H9 (cell line): ENCODE data around the gene BAMBI. TPM values are rescaled to one million over a fixed set of nuclear protein-coding genes. Genes with fewer than 3 reads are reported as not detected.
A peak's percentile ranks its signal among the peaks of the same experiment; 100 is the strongest.

ENCODE experiments used
- DNase-seq: peaks from one replicate; pipeline ENCODE4 v3.0.0-alpha.2; 2017
- H2AFZ ChIP-seq: one replicate; pipeline ENCODE4 v1.6.1; 2013; ENCODE audit warnings: mild to moderate bottlenecking, low read length, control low read depth, moderate library complexity
- H2AK5ac ChIP-seq: 2 replicates; pipeline ENCODE4 v1.6.1; 2013; ENCODE audit warnings: low read length, control low read depth, mixed read lengths; ENCODE audit not compliant: insufficient read length
- H2BK120ac ChIP-seq: one replicate; pipeline ENCODE4 v1.6.1; 2013; ENCODE audit warnings: low read depth, mild to moderate bottlenecking, low read length, control low read depth, inconsistent platforms; ENCODE audit not compliant: poor library complexity, severe bottlenecking
- H2BK12ac ChIP-seq: 2 replicates; pipeline ENCODE4 v1.6.1; 2013; ENCODE audit warnings: low read length, control low read depth, mixed read lengths, low read depth; ENCODE audit not compliant: insufficient read length
- H2BK15ac ChIP-seq: 2 replicates; pipeline ENCODE4 v1.6.1; 2013; ENCODE audit warnings: low read depth, low read length, control low read depth
- H2BK20ac ChIP-seq: one replicate; pipeline ENCODE4 v1.6.1; 2013; ENCODE audit warnings: low read depth, mild to moderate bottlenecking, low read length, control low read depth, inconsistent platforms; ENCODE audit not compliant: poor library complexity, severe bottlenecking
- H2BK5ac ChIP-seq: 2 replicates; pipeline ENCODE4 v1.6.1; 2013; ENCODE audit warnings: low read length, control low read depth, mixed read lengths; ENCODE audit not compliant: insufficient read length
- H3K14ac ChIP-seq: 2 replicates; pipeline ENCODE4 v1.6.1; 2013; ENCODE audit warnings: low read length, control low read depth; ENCODE audit not compliant: insufficient read depth
- H3K18ac ChIP-seq: 2 replicates; pipeline ENCODE4 v1.6.1; 2013; ENCODE audit warnings: low read depth, mild to moderate bottlenecking, mixed read lengths, low read length, control low read depth; ENCODE audit not compliant: insufficient read length
- H3K23ac ChIP-seq: 2 replicates; pipeline ENCODE4 v1.6.1; 2013; ENCODE audit warnings: low read length, control low read depth, mixed read lengths, low read depth; ENCODE audit not compliant: insufficient read length
- H3K23me2 ChIP-seq: 2 replicates; pipeline ENCODE4 v1.6.1; 2013; ENCODE audit warnings: low read depth, mild to moderate bottlenecking, mixed read lengths, low read length, control low read depth; ENCODE audit not compliant: insufficient read length, poor library complexity, severe bottlenecking
- H3K27ac ChIP-seq: 2 replicates; pipeline ENCODE4 v1.5.1; 2013; ENCODE audit warnings: low read length, control low read depth, mixed read lengths, low read depth; ENCODE audit not compliant: insufficient read length
- H3K27me3 ChIP-seq: 2 replicates; pipeline ENCODE4 v1.6.1; 2013; ENCODE audit warnings: low read length, control low read depth, inconsistent platforms; ENCODE audit not compliant: insufficient read depth
- H3K4ac ChIP-seq: 2 replicates; pipeline ENCODE4 v1.6.1; 2013; ENCODE audit warnings: low read depth, mild to moderate bottlenecking, control low read depth, inconsistent platforms, low read length, moderate library complexity
- H3K4me1 ChIP-seq: 2 replicates; pipeline ENCODE4 v1.6.1; 2013; ENCODE audit warnings: low read length, control low read depth, inconsistent platforms; ENCODE audit not compliant: insufficient read depth
- H3K4me2 ChIP-seq: 2 replicates; pipeline ENCODE4 v1.6.1; 2013; ENCODE audit warnings: low read length, control low read depth, mixed read lengths; ENCODE audit not compliant: insufficient read length, insufficient read depth
- H3K56ac ChIP-seq: 2 replicates; pipeline ENCODE4 v1.6.1; 2013; ENCODE audit warnings: low read depth, mild to moderate bottlenecking, mixed read lengths, low read length, control low read depth; ENCODE audit not compliant: insufficient read length
- H3K79me1 ChIP-seq: 2 replicates; pipeline ENCODE4 v1.6.1; 2013; ENCODE audit warnings: low read depth, mild to moderate bottlenecking, moderate library complexity, low read length, control low read depth, inconsistent platforms; ENCODE audit not compliant: insufficient read depth, poor library complexity, severe bottlenecking
- H3K79me2 ChIP-seq: 2 replicates; pipeline ENCODE4 v1.6.1; 2013; ENCODE audit warnings: low read length, control low read depth, inconsistent platforms; ENCODE audit not compliant: insufficient read depth
- H3K9ac ChIP-seq: 2 replicates; pipeline ENCODE4 v1.6.1; 2013; ENCODE audit warnings: low read length, control low read depth, mixed read lengths; ENCODE audit not compliant: insufficient read length; ENCODE audit errors: extremely low read depth
- H3K9me3 ChIP-seq: one replicate; pipeline ENCODE4 v1.6.1; 2013; ENCODE audit warnings: low read depth, low read length, inconsistent platforms; ENCODE audit not compliant: control insufficient read depth
- H3T11ph ChIP-seq: one replicate; pipeline ENCODE4 v1.6.1; 2013; ENCODE audit warnings: mild to moderate bottlenecking, low read length, control low read depth, inconsistent platforms
- H4K20me1 ChIP-seq: one replicate; pipeline ENCODE4 v1.6.1; 2013; ENCODE audit not compliant: control insufficient read depth, insufficient read length, insufficient read depth
- H4K5ac ChIP-seq: 2 replicates; pipeline ENCODE4 v1.6.1; 2013; ENCODE audit warnings: low read depth, mild to moderate bottlenecking, mixed read lengths, low read length, control low read depth; ENCODE audit not compliant: insufficient read length
- H4K8ac ChIP-seq: replicated peaks from 2 replicates; pipeline ENCODE4 v1.6.1; 2013; ENCODE audit warnings: low read length, control low read depth, mixed read lengths, low read depth; ENCODE audit not compliant: insufficient read length
- H4K91ac ChIP-seq: 2 replicates; pipeline ENCODE4 v1.6.1; 2013; ENCODE audit warnings: low read depth, mild to moderate bottlenecking, moderate library complexity, mixed read lengths, low read length, control low read depth; ENCODE audit not compliant: insufficient read length
- H3K27ac Mint-ChIP-seq, 3 experiments: 2 replicates in 2 of 3; 3 replicates in 1 of 3; pipeline ENCODE4 v1.8.0; 2020 to 2021; ENCODE audit warnings: mixed read lengths in 3 of 3, mild to moderate bottlenecking in 1 of 3, moderate library complexity in 1 of 3
- H3K27me3 Mint-ChIP-seq: 2 replicates; pipeline ENCODE4 v1.8.0; 2021; ENCODE audit warnings: low read depth, mild to moderate bottlenecking, moderate library complexity, mixed read lengths
- H3K36me3 Mint-ChIP-seq, 3 experiments: 2 replicates in 2 of 3; 3 replicates in 1 of 3; pipeline ENCODE4 v1.8.0; 2020 to 2021; ENCODE audit warnings: low read depth in 3 of 3, mixed read lengths in 3 of 3; ENCODE audit not compliant: insufficient read depth in 1 of 3
- H3K4me1 Mint-ChIP-seq, 2 experiments: 2 replicates each; pipeline ENCODE4 v1.8.0; 2020; ENCODE audit warnings: mixed read lengths in 2 of 2
- H3K4me3 Mint-ChIP-seq, 2 experiments: 2 replicates in 1 of 2; 3 replicates in 1 of 2; pipeline ENCODE4 v1.8.0; 2020 to 2021; ENCODE audit warnings: mild to moderate bottlenecking in 2 of 2, mixed read lengths in 2 of 2, moderate library complexity in 1 of 2
- H3K9me3 Mint-ChIP-seq, 2 experiments: 2 replicates in 1 of 2; 3 replicates in 1 of 2; pipeline ENCODE4 v1.8.0; 2020; ENCODE audit warnings: mild to moderate bottlenecking in 2 of 2, mixed read lengths in 2 of 2, moderate library complexity in 1 of 2
- WGBS: extraction: QIAGEN DNeasy Blood & Tissue Kit; methylation state at CpG from one replicate; pipeline ENCODE4 v1.1.7; 2013; ENCODE audit warnings: missing lambda C conversion rate, low lambda C conversion rate, mixed read lengths; ENCODE audit not compliant: insufficient read length; ENCODE audit errors: extremely low coverage; 5-methylcytosine and 5-hydroxymethylcytosine counted together
- total RNA-seq: library from RNA; stranded (reverse); gene quantifications from 2 replicates; pipeline ENCODE4 v1.2.1, GENCODE V29; 2021
- TF ChIP-seq, protein P1 (sequence below): fragments of 200-600 bp; sonication (generic); conservative IDR thresholded peaks from 3 replicates; pipeline ENCODE4 v1.8.0; 2021; ENCODE audit warnings: antibody characterized with exemption, mild to moderate bottlenecking

The BAMBI gene
- total RNA-seq, 1 experiment from 2014 or later: 16.8 TPM

DNA sequence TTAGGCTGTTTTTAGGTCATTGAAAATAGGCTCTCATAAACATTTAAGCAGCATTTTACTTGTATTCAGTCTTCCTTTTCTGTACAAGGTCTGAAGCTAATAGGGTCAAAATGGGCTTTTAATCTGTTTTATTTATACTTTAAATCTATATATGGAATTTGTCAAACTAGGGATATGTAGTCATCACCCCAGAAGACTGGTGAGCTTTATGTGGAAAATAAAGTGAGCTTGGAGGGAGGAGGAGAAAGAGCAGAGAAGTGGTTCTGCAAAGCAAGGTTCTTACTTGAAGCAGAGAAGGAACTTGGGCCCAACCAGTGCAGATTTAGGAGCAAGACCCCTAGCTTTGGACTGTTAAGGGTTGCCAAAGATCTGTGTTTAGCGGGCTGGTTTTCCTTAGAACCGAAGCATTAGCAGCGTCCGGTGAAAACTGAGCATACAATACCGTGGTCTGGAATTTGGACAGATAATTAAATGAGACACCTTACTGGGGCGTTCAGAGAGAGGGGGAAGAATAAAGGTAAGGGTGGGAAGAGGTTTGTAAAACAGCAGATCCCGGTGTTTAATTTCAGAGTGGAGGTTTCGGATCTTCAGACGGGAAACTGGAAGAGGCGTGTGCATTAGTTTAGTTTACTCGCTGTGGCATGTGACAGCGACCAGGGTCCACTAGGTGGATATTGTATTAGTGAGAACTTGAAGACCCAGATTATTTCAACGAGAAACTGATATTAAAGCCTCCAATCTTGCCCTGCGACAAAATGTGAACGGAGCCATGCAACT, 2.4 kb downstream of the BAMBI start:
- no peak overlapping the region for H2BK12ac ChIP-seq
- no peak overlapping the region for H4K91ac ChIP-seq
- peaks cover 3% of the 10 kb centered on the region for H3K79me1 ChIP-seq
- H3K18ac ChIP-seq: no peak overlapping the region
- H3K23ac ChIP-seq: no peak overlapping the region
- H3K23me2 ChIP-seq: peaks cover 21% of the 10 kb centered on the region
- peaks cover 33 to 38% (median 34%) of the 10 kb centered on the region in 3 experiments for H3K36me3 Mint-ChIP-seq
- no peak overlapping the region for H3K56ac ChIP-seq
- H2BK120ac ChIP-seq: no peak overlapping the region
- DNase-seq: no peak
- no peak overlapping the region for H3T11ph ChIP-seq
- H3K79me2 ChIP-seq: peaks cover 42% of the 10 kb centered on the region
- peaks cover 5% of the 10 kb centered on the region for H3K27me3 Mint-ChIP-seq
- TF ChIP-seq, protein P1, sequence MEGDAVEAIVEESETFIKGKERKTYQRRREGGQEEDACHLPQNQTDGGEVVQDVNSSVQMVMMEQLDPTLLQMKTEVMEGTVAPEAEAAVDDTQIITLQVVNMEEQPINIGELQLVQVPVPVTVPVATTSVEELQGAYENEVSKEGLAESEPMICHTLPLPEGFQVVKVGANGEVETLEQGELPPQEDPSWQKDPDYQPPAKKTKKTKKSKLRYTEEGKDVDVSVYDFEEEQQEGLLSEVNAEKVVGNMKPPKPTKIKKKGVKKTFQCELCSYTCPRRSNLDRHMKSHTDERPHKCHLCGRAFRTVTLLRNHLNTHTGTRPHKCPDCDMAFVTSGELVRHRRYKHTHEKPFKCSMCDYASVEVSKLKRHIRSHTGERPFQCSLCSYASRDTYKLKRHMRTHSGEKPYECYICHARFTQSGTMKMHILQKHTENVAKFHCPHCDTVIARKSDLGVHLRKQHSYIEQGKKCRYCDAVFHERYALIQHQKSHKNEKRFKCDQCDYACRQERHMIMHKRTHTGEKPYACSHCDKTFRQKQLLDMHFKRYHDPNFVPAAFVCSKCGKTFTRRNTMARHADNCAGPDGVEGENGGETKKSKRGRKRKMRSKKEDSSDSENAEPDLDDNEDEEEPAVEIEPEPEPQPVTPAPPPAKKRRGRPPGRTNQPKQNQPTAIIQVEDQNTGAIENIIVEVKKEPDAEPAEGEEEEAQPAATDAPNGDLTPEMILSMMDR: peak; percentile 52; the same call in 2 of the 3 replicates
- no peak overlapping the region for H2BK20ac ChIP-seq
- no peaks in the 10 kb centered on the region for H4K20me1 ChIP-seq
- H3K9ac ChIP-seq: peak overlapping the region; percentile 60
- H3K9me3 ChIP-seq: no peaks in the 10 kb centered on the region
- no peak overlapping the region for H3K27ac ChIP-seq
- peaks cover 0 to 4% of the 10 kb centered on the region in 2 experiments; a peak in 2 of 5 replicates for H3K9me3 Mint-ChIP-seq
- peaks cover 6% of the 10 kb centered on the region; the same call in 1 of the 2 replicates for H3K4me1 ChIP-seq
- H3K4me1 Mint-ChIP-seq: peaks cover 53 to 55% of the 10 kb centered on the region in 2 experiments
- H3K14ac ChIP-seq: no peak overlapping the region
- H3K4me3 Mint-ChIP-seq: peak overlapping the region; percentile 88 to 92
- peak overlapping the region; percentile 94 for H3K4me2 ChIP-seq
- H2AK5ac ChIP-seq: no peak overlapping the region
- no peak overlapping the region for H2AFZ ChIP-seq
- no peak overlapping the region for H2BK5ac ChIP-seq
- no peak overlapping the region for H2BK15ac ChIP-seq
- peak overlapping the region in 1 of 3 experiments; percentile 6; a peak in 1 of 7 replicates for H3K27ac Mint-ChIP-seq
- H3K27me3 ChIP-seq: no peaks in the 10 kb centered on the region
- no peak overlapping the region for H4K8ac ChIP-seq
- no peak overlapping the region for H3K4ac ChIP-seq
- WGBS: no CpG with 5 or more reads among the region's 15 CpGs
- no peak overlapping the region for H4K5ac ChIP-seq
